IMR-90 (cell line): Measurements from ENCODE around the gene SPATS2L. TPM values are rescaled to one million over a fixed set of nuclear protein-coding genes. Genes with fewer than 3 reads are reported as not detected.
A peak's percentile ranks its signal among the peaks of the same experiment; 100 is the strongest.

ENCODE experiments used
- ATAC-seq: fragments of 200-7000 bp; cut with Tn5 transposase; 2 replicates; pipeline ENCODE4 v1.9.1; 2020; ENCODE audit warnings: low read depth, mild to moderate bottlenecking, moderate library complexity
- BruUV-seq: library from RNA; stranded (reverse); fragments of 400-500 nt; replicated peaks from 2 replicates; lab custom pipeline; 2021; lab: Mats Ljungman, UMichigan
- CTCF ChIA-PET: fragments of 300-600 bp; formaldehyde crosslinking; extraction: SDS; loops from one replicate; lab custom pipeline; 2021; ENCODE audit warnings: antibody characterized with exemption; lab: Yijun Ruan, JAX
- POLR2A ChIA-PET: fragments of 300-600 bp; sonication (Branson Sonifier 250); formaldehyde crosslinking; loops from one replicate; lab custom pipeline; 2022; ENCODE audit warnings: antibody characterized with exemption; ENCODE audit not compliant: unreplicated experiment; lab: Charles Lee
- DNase-seq: peaks from one replicate; pipeline ENCODE4 v3.0.0; 2013
- H2AFZ ChIP-seq: replicated peaks from 2 replicates; pipeline ENCODE3; 2013; ENCODE audit warnings: low read length, mild to moderate bottlenecking; ENCODE audit not compliant: poor library complexity
- H2AK5ac ChIP-seq: 2 replicates; pipeline ENCODE4 v1.6.1; 2013; ENCODE audit warnings: low read depth, low read length, inconsistent platforms
- H2AK9ac ChIP-seq: replicated peaks from 2 replicates; pipeline ENCODE3; 2013; ENCODE audit warnings: mild to moderate bottlenecking, low read depth, low read length, moderate library complexity; ENCODE audit not compliant: poor library complexity
- H2BK120ac ChIP-seq: 2 replicates; pipeline ENCODE4 v1.6.1; 2013; ENCODE audit warnings: low read depth, low read length, inconsistent platforms
- H2BK15ac ChIP-seq: 3 replicates; pipeline ENCODE4 v1.6.1; 2013; ENCODE audit warnings: low read depth, low read length, inconsistent platforms
- H2BK20ac ChIP-seq: 2 replicates; pipeline ENCODE4 v1.6.1; 2013; ENCODE audit warnings: low read depth, mild to moderate bottlenecking, inconsistent platforms, low read length, moderate library complexity
- H2BK5ac ChIP-seq: 2 replicates; pipeline ENCODE4 v1.6.1; 2013; ENCODE audit warnings: mild to moderate bottlenecking, low read depth, low read length, inconsistent platforms; ENCODE audit not compliant: poor library complexity, severe bottlenecking
- H3K14ac ChIP-seq: replicated peaks from 2 replicates; pipeline ENCODE4 v1.6.1; 2013; ENCODE audit warnings: low read depth, low read length, inconsistent platforms
- H3K18ac ChIP-seq: 2 replicates; pipeline ENCODE4 v1.6.1; 2013; ENCODE audit warnings: low read depth, low read length, control low read depth
- H3K23ac ChIP-seq: 2 replicates; pipeline ENCODE4 v1.6.1; 2013; ENCODE audit warnings: low read depth, low read length, inconsistent platforms
- H3K27ac ChIP-seq: 2 replicates; pipeline ENCODE4 v1.5.1; 2013; ENCODE audit warnings: mild to moderate bottlenecking, control low read depth, low read length; ENCODE audit not compliant: insufficient read depth
- H3K27me3 ChIP-seq: 2 replicates; pipeline ENCODE4 v1.6.1; 2013; ENCODE audit warnings: low read length; ENCODE audit not compliant: control insufficient read depth, insufficient read depth
- H3K36me3 ChIP-seq: 2 replicates; pipeline ENCODE4 v1.6.1; 2013; ENCODE audit warnings: low read length, mixed read lengths; ENCODE audit not compliant: control insufficient read depth, insufficient read depth
- H3K4ac ChIP-seq: 2 replicates; pipeline ENCODE4 v1.6.1; 2013; ENCODE audit warnings: low read depth, low read length, inconsistent platforms
- H3K4me1 ChIP-seq: 2 replicates; pipeline ENCODE4 v1.6.1; 2013; ENCODE audit warnings: low read length, mixed read lengths; ENCODE audit not compliant: control insufficient read depth, insufficient read depth
- H3K4me2 ChIP-seq: 2 replicates; pipeline ENCODE4 v1.6.1; 2013; ENCODE audit warnings: low read depth, mild to moderate bottlenecking, control low read depth, low read length, moderate library complexity
- H3K4me3 ChIP-seq: 2 replicates; pipeline ENCODE4 v1.5.1; 2013; ENCODE audit warnings: low read depth, mild to moderate bottlenecking, control low read depth, low read length, moderate library complexity; ENCODE audit not compliant: insufficient read depth
- H3K56ac ChIP-seq: 2 replicates; pipeline ENCODE4 v1.6.1; 2013; ENCODE audit warnings: low read length, inconsistent platforms; ENCODE audit not compliant: insufficient read depth; ENCODE audit errors: extremely low read depth
- H3K79me1 ChIP-seq, 2 experiments: 2 replicates each; pipeline ENCODE4 v1.6.1; 2013; ENCODE audit warnings: low read length in 2 of 2, inconsistent platforms in 1 of 2, low read depth in 1 of 2
- H3K9ac ChIP-seq: 2 replicates; pipeline ENCODE4 v1.6.1; 2013; ENCODE audit warnings: low read depth, low read length, control low read depth
- H3K9me1 ChIP-seq: 2 replicates; pipeline ENCODE4 v1.6.1; 2013; ENCODE audit warnings: low read length, inconsistent platforms; ENCODE audit not compliant: insufficient read depth
- H3K9me3 ChIP-seq: 2 replicates; pipeline ENCODE4 v1.6.1; 2013; ENCODE audit warnings: low read length; ENCODE audit not compliant: control insufficient read depth, insufficient read depth
- H4K20me1 ChIP-seq: 2 replicates; pipeline ENCODE4 v1.6.1; 2013; ENCODE audit warnings: low read length, inconsistent platforms; ENCODE audit not compliant: insufficient read depth
- H4K5ac ChIP-seq: 2 replicates; pipeline ENCODE4 v1.6.1; 2013; ENCODE audit warnings: mild to moderate bottlenecking, low read depth, low read length, control low read depth
- H4K8ac ChIP-seq, 2 experiments: 2 replicates each; pipeline ENCODE4 v1.6.1; 2013; ENCODE audit warnings: low read depth in 2 of 2, low read length in 2 of 2, control low read depth in 1 of 2, inconsistent platforms in 1 of 2
- H4K91ac ChIP-seq: 2 replicates; pipeline ENCODE4 v1.6.1; 2013; ENCODE audit warnings: low read depth, low read length, inconsistent platforms; ENCODE audit not compliant: insufficient read depth
- POLR2A ChIP-seq: IDR thresholded peaks from 2 replicates; pipeline ENCODE4 v1.6.1; 2012; ENCODE audit warnings: mild to moderate bottlenecking, low read depth, low read length
- RAD21 ChIP-seq: IDR thresholded peaks from 2 replicates; pipeline ENCODE4 v1.6.1; 2012; ENCODE audit warnings: low read length, improper control_type of control experiment
- WGBS, 2 experiments: methylation state at CpG; one replicate each; pipeline versions ENCODE4 v1.1.5 to v1.1.7; 2013; ENCODE audit warnings: missing lambda C conversion rate in 2 of 2; ENCODE audit not compliant: insufficient read length in 1 of 2; ENCODE audit errors: extremely low coverage in 2 of 2; 5-methylcytosine and 5-hydroxymethylcytosine counted together
- dilution Hi-C: fragments of 300-500 bp; cut with HindIII; formaldehyde crosslinking; loops from one replicate; pipeline ENCODE4 v1.14.3; 2018; ENCODE audit warnings: low sequenced_read_pairs; ENCODE audit not compliant: unreplicated experiment
- in situ Hi-C: fragments of 300-500 bp; cut with MboI; formaldehyde crosslinking; loops from 3 replicates; pipeline ENCODE4 v1.14.3; 2019; ENCODE audit warnings: low sequenced_read_pairs, inconsistent platforms, mixed read lengths
- intact Hi-C: fragments of 100-400 bp; cut with micrococcal nuclease; formaldehyde crosslinking; loops from 2 replicates; pipeline ENCODE4 v1.10.0; 2022
- polyA plus RNA-seq, 3 experiments: library from polyadenylated mRNA; depleted of rRNA; stranded (reverse); fragments of >200 nt; gene quantifications; 2 replicates each; pipeline ENCODE4 v1.2.3, GENCODE V29; 2012; ENCODE audit warnings: low replicate concordance in 1 of 3
- total RNA-seq: library from RNA; depleted of rRNA; stranded (reverse); fragments of >200 nt; gene quantifications from 2 replicates; pipeline ENCODE4 v1.2.3, GENCODE V29; 2012

SPATS2L gene
- total and polyA plus RNA-seq, 2 of the 4 experiments (the other 2 are of a cell fraction) = 118 to 155 TPM

DNA sequence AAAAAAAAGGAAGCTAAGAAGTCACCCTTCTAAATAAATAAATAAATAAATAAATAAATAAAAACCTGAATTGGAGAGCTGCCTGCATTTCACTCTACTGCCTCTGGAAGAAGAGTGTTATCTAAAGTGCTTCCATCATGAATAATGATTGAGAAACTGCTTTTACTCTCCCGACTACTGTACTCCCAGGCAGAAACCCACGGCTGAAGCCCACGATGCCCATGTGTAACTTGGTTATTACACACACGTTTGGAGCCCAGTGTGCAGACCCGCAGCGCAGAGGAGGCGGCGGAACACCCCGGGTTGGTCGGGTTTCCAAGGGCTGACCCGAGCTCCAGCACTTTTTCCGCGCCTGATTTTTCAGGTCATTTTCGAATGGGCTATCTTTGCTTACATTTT lies 697 bp upstream of the SPATS2L start:
- ATAC-seq = peak; percentile 0; the same call in 1 of the 2 replicates
- intact Hi-C loops = loop anchor here (1.0 to 5.0 kb wide), 7 partner anchors 53 to 320 kb away; no protein-coding TSS in a partner anchor
- POLR2A ChIA-PET = interaction anchor here (0.5 kb wide), 1 partner anchor 18 kb away, joined by 4 read pairs; no protein-coding TSS in a partner anchor

More for the DNA sequence above, 697 bp upstream of the SPATS2L start:
- dilution Hi-C loops = no loop called here
- Histone ChIP-seq H3K4ac (peak overlapping the region; percentile 93), H2BK20ac (peak overlapping the region; percentile 80; the same call in 1 of the 2 replicates), H3K23ac (peak overlapping the region; percentile 96), H2BK15ac (peak overlapping the region; percentile 55; the same call in 2 of the 3 replicates), H3K56ac (peak overlapping the region; percentile 98), H2AFZ (peak overlapping the region; percentile 83), H3K36me3 (no peaks in the 10 kb centered on the region), H3K4me2 (peak overlapping the region; percentile 91), H3K9ac (peak overlapping the region; percentile 73), H3K79me1 (peaks cover 0 to 23% of the 10 kb centered on the region in 2 experiments; a peak in 2 of 4 replicates), H4K91ac (peak overlapping the region; percentile 91), H3K18ac (peak overlapping the region; percentile 33), H2AK5ac (peak overlapping the region; percentile 60; the same call in 1 of the 2 replicates), H2AK9ac (peak overlapping the region; percentile 56), H4K8ac (peak overlapping the region; percentile 42 to 78), H3K9me1 (peaks cover 8% of the 10 kb centered on the region; the same call in 1 of the 2 replicates), H4K5ac (peak overlapping the region; percentile 27), H3K4me3 (peak overlapping the region; percentile 53), H3K4me1 (peaks cover 14% of the 10 kb centered on the region), H3K14ac (peak overlapping the region; percentile 88), H3K27me3 (no peaks in the 10 kb centered on the region), H2BK120ac (peak overlapping the region; percentile 81), H2BK5ac (peak overlapping the region; percentile 93), H3K27ac (peak overlapping the region; percentile 79), H3K9me3 (no peaks in the 10 kb centered on the region), H4K20me1 (peaks cover 15% of the 10 kb centered on the region)
- BruUV-seq = no TSS peak
- no CpG with 5 or more reads among the region's 14 CpGs for WGBS, 2 experiments
- CTCF ChIA-PET = interaction anchor here (0.6 to 1.2 kb wide), 10 partner anchors 10 to 332 kb away, joined by 3 to 8 read pairs (median 3); no protein-coding TSS in a partner anchor
- TF ChIP-seq RAD21 (0 out of 2 replicates have a peak, but pooled peaks have one; percentile 9), POLR2A (no peak)
- in situ Hi-C loops = loop anchor here (10.0 kb wide), 1 partner anchor 321 kb away; no protein-coding TSS in a partner anchor
- peak; percentile 55 for DNase-seq
